Measurements from ENCODE around the gene NPR2.
A peak's percentile ranks its signal among the peaks of the same experiment; 100 is the strongest.

The NPR2 gene

GRCh38 chr9:35832814-35833213, 41.4 kb downstream of the NPR2 start:
- no peak for DNase-seq (ENCODE audit: low spot score)

GRCh38 chr9:35834260-35835215, 43.1 kb downstream of the NPR2 start:
- no peak for DNase-seq (ENCODE audit: low spot score)

DNA sequence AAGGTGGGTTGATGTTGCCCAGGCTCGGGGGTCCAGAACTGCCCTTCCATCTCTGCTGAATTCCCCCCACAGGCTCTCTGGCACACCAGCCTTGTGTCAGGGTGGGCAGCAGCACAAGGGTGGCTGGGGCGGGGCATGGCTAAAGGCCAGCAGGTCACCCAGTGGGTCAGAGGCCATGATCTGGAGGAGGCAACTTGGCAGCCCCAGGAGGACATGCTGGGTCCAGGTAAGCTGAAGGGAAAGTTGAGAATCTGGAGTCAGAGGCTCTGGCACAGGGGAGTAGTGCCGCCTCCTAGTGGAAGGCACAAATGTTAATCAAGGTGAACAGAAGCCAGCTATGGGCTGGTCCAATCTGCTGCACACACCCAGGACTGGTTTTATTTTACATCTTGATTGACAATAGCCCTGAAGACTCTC, 43.8 kb downstream of the NPR2 start:
- DNase-seq (ENCODE audit: low spot score) = no peak

GRCh38 chr9:35835766-35836165, 44.4 kb downstream of the NPR2 start:
- no peak for DNase-seq (ENCODE audit: low spot score)

DNA sequence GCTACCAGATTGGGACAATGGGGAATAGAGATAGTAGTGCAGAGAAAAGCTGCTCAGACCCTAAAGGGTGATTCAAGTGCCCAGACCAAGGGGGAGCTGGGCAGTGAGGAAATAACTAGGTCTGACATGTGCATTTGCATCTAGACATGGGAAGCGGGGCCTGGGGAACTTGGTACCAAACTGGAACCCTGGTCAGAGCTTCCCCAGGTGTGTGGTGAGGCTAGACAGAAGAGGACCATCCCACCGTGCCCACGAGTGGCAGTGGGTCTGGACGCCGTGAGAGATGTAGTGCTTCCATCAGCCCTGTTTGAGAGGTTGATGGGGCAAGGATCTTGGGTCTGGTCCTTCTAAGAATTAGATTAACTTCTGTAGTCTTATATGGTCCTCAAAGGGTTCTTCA, 45.2 kb downstream of the NPR2 start:
- no peak for DNase-seq (ENCODE audit: low spot score)

GRCh38 chr9:35839926-35840325, 48.5 kb downstream of the NPR2 start:
- DNase-seq (ENCODE audit: low spot score) = no peak

DNA sequence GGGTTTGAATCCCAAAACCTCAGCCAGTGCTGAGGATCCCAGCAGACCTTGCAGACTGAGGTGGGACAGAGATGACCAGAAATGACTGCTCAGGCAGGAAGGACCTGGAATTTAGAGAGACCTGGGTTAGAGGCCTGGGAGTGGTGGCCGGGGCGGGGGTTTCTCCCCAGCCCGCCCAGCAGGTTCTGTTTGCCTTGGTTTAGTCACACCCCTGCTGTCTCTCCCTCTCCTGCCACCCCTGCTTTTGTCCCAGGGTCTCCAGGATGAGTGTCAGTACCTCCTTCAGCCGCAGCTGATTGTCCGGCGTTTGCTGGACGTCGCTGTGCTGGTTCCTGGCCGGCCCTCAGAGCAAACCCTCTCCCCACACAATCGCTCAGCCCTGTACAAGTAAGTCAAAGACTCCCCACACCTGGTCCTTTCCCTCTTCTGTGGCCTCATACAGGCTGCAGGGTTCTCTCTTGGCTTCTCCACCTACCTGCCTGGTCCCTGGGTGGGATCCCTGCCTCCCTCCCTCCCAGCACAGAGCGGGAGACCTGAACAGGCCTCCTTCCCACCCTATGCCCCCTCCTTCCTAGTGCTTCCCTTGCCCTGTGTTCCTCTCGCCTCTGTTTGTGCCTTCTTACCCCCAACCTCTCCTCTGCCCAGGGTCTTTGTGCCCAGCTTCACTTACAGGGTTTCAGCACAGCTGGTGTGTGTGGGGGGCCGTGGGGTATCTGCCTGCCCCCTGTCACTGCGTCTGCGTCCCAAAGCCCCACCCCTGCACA, 49.7 kb downstream of the NPR2 start:
- DNase-seq (ENCODE audit: low spot score) = no peak

DNA sequence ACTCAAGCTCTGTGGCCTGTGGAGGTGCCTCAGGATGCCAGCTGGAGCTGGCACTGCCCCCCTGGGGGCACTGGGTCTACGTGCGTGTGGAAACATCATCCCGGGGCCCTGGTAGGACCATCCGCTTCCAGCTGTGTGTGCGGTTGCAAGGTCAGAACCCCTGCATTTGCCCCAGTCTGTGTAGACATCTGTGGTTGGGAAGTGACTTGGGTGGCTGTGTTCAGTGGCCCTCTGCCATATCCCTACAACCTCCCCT, 50.2 kb downstream of the NPR2 start:
- DNase-seq (ENCODE audit: low spot score) = no peak

- DNase-seq (ENCODE audit: low spot score) = peak; percentile 15
Observed at GRCh38 chr9:35842020-35842745, 50.8 kb downstream of the NPR2 start.

DNA sequence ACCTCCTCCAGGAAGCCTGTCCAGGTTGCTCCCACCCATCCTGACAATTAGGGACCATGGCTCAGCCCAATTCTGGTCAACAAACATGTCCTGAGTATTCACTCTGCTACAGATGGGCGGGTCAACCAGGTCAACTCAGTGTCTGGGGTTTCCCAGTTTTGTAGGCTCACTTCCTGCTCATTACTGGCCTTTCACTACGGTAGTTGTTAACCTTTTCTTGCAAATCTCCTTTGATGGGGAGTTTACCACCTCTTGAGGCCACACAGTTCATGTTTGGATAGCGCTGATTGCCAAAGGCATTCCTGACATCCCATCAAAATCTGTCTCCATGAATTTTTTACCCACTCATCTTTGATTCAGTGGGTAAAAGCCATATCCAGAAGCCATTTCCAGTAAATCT, 51.4 kb downstream of the NPR2 start:
- DNase-seq (ENCODE audit: low spot score) = no peak

DNA sequence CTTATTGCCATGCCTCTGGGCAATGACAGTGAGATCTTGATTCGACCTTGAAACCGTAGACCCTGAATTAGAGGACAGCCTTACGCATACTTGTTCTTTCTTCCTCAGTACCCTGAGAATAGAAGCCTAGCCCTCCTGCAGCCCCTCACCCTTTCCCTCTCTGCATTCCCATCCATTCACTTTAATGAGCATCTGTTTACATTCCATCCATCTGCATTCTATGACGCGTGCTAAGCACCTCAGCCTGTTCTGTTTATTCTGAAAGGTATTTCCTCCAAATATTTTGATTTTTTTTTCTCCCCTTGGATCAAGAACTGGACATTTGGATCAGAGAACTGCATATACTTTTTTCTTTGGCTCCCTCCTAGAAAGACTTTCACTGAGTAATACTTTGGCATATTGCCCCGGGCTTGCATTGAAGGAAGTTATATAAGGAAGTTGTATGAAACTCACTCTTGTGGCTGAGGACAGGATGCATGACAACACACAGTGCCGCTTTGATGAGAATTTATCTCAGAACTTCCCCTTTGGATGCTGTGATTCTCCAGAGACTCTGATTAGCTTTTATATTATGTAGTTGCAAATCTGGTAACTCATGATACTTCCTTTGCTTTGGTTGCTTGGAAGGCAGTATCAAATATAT, 53.4 kb downstream of the NPR2 start:
- DNase-seq (ENCODE audit: low spot score) = peak; percentile 74

GRCh38 chr9:35845824-35846771, 54.7 kb downstream of the NPR2 start:
- no peak for DNase-seq (ENCODE audit: low spot score)

DNA sequence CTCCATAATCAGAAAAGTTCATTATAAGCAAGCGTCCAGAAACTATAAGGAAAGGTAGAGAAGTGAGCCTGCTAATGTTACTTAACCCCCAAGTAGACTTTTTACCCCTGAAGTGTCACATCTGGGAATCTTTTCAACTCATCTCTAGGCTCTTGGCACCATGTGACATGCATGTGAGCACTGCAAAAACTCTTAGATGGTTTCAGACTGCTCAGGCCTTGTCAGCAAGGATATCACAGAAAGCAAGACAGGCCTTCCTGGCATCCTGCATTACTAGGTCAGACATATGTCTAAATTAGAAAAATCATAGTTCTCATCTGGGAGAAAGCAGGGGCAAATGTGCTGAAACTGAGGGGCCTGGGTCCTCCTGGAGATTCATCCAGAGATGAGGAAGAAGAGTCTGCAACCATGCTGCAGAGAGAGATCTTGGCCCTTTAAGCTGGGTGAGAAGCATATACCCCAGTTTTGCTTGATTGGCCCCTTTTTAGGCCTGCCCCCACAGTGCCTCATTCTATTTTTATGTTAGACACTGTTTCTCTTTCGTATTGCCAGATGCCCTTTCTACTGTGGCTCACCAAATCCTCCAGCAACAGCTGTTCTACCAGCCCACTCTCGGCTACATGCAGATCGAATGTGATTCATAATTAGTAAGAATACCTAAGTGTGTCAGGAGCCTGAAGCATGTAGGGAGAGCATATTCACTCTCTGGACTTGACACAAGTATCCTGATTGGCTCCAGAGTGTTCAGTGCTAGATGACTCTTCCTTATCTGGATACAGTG, 56.6 kb downstream of the NPR2 start:
- DNase-seq (ENCODE audit: low spot score) = peak; percentile 85

DNA sequence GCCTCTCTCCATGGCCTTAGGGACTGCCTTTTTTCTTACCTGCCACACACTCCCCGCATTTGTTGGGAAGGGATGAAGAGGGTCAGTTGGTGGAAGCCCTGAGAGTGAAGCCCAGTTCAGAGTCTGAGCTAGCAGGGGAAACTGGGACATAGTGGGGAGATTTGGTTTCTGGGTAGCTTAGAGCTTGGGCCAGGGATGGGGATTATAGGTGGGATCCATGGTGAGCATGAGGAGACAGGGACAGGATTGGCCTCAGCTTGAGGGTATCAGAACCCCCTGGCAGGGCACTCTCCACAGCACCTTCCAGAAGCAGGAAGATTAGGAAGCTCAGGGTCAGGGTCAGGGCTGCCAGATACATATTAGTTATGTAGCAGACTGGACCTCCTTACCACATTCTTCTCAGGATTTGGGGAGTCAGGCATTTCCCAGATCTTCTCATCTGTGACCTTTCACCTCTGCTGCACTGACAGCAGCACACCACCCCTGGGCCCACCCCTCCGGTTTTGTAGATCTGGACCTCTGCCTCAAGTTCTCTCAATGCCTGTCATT, 61.0 kb downstream of the NPR2 start:
- DNase-seq (ENCODE audit: low spot score) = no peak

- no peak for DNase-seq (ENCODE audit: low spot score)
Observed at GRCh38 chr9:35852876-35853865, 61.8 kb downstream of the NPR2 start.

- no peak for DNase-seq (ENCODE audit: low spot score)
Observed at GRCh38 chr9:35854091-35854762, 62.8 kb downstream of the NPR2 start.

DNA sequence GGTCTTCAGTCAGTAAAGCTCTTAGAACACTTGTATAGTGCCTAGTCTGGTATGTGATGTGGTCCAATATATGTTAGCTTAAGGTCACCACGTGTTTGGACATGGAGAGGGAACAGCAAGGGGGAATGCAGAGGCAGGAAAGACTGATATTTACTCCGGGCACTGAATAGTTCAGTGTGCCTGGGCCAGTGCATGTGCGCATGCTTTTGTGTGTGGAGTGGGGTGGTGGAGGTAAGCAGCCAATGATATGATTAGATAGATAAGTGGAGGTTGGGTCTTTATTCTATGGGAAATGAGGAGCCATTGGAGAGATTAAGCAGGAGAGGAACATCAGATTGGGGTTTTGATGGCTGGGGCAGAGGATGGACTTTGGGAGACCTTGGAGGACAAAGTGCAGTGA, 64.8 kb downstream of the NPR2 start:
- no peak for DNase-seq (ENCODE audit: low spot score)

GRCh38 chr9:35856882-35857281, 65.5 kb downstream of the NPR2 start:
- no peak for DNase-seq (ENCODE audit: low spot score)
